ENCODE data around the gene RRP8.
A peak's percentile ranks its signal among the peaks of the same experiment; 100 is the strongest.

RRP8 gene

GRCh38 chr11:6599881-6600390 is 3.5 kb downstream of the RRP8 start:
- DNase-seq (ENCODE audit: low spot score): no peak

- DNase-seq (ENCODE audit: low spot score): no peak
These were observed 4.0 kb downstream of the RRP8 start for GRCh38 chr11:6599449-6599848.

- no peak for DNase-seq (ENCODE audit: low spot score)
These were observed 4.9 kb downstream of the RRP8 start for GRCh38 chr11:6598555-6598954.

GRCh38 chr11:6596239-6596877 is 7.1 kb downstream of the RRP8 start:
- no peak for DNase-seq (ENCODE audit: low spot score)

GRCh38 chr11:6594142-6594768 is 9.2 kb downstream of the RRP8 start:
- DNase-seq (ENCODE audit: low spot score): no peak

GRCh38 chr11:6588018-6588417 is 15.4 kb downstream of the RRP8 start:
- DNase-seq (ENCODE audit: low spot score): no peak

- no peak for DNase-seq (ENCODE audit: low spot score)
These were observed 16.0 kb downstream of the RRP8 start for GRCh38 chr11:6587360-6587953.

GRCh38 chr11:6586434-6587359 is 16.7 kb downstream of the RRP8 start:
- DNase-seq (ENCODE audit: low spot score): no peak

- DNase-seq (ENCODE audit: low spot score): no peak
These were observed 18.9 kb downstream of the RRP8 start for GRCh38 chr11:6584528-6584927.

GRCh38 chr11:6583584-6583983 is 19.8 kb downstream of the RRP8 start:
- no peak for DNase-seq (ENCODE audit: low spot score)

GRCh38 chr11:6579681-6580080 is 23.7 kb downstream of the RRP8 start:
- DNase-seq (ENCODE audit: low spot score): no peak

GRCh38 chr11:6578134-6578533 is 25.3 kb downstream of the RRP8 start:
- no peak for DNase-seq (ENCODE audit: low spot score)

- peak; percentile 75 for DNase-seq (ENCODE audit: low spot score)
These were observed 26.7 kb downstream of the RRP8 start for GRCh38 chr11:6576471-6577373.

- DNase-seq (ENCODE audit: low spot score): peak; percentile 26
These were observed 28.4 kb downstream of the RRP8 start for GRCh38 chr11:6574816-6575715.

- DNase-seq (ENCODE audit: low spot score): peak; percentile 33
These were observed 31.2 kb downstream of the RRP8 start for GRCh38 chr11:6572215-6572614.

GRCh38 chr11:6571434-6572008 is 31.9 kb downstream of the RRP8 start:
- DNase-seq (ENCODE audit: low spot score): no peak

GRCh38 chr11:6570691-6571427 is 32.6 kb downstream of the RRP8 start:
- no peak for DNase-seq (ENCODE audit: low spot score)

GRCh38 chr11:6569706-6570105 is 33.7 kb downstream of the RRP8 start:
- no peak for DNase-seq (ENCODE audit: low spot score)

Measured in COLO829 (cell line).